ENCODE measurements around the gene SLC5A1. TPM values are rescaled to one million over a fixed set of nuclear protein-coding genes. Genes with fewer than 3 reads are reported as not detected.

SLC5A1 gene
- total RNA-seq, 4 donors from 2014 or later, result 0.14 to 0.59 TPM; not detected in 2

GRCh38 chr22:32021716-32022115, 21.3 kb upstream of the SLC5A1 start:
- no peak overlapping the region for H3K4me3 ChIP-seq
- no peaks in the 10 kb centered on the region for H3K27me3 ChIP-seq
- no peak for TF ChIP-seq CTCF (IDR thresholded peaks at IDR 0.05)
- TF ChIP-seq POLR2A (IDR thresholded peaks at IDR 0.05), result no peak
- no peaks in the 10 kb centered on the region for H3K4me1 ChIP-seq
- H3K9me3 ChIP-seq, result no peaks in the 10 kb centered on the region
- no peak for DNase-seq
- no peak overlapping the region for H3K27ac ChIP-seq
- no peaks in the 10 kb centered on the region for H3K36me3 ChIP-seq
- intact Hi-C loops (cut with DNase I; ENCODE audit: low total_unique reads), result no loop called here

GRCh38 chr22:32023251-32023827, 19.7 kb upstream of the SLC5A1 start:
- no peaks in the 10 kb centered on the region for H3K27me3 ChIP-seq
- no peak for TF ChIP-seq CTCF (IDR thresholded peaks at IDR 0.05)
- no peak for TF ChIP-seq POLR2A (IDR thresholded peaks at IDR 0.05)
- no peak for DNase-seq
- no peaks in the 10 kb centered on the region for H3K4me1 ChIP-seq
- intact Hi-C loops (cut with DNase I; ENCODE audit: low total_unique reads), result no loop called here
- H3K27ac ChIP-seq, result no peak overlapping the region
- H3K9me3 ChIP-seq, result no peaks in the 10 kb centered on the region
- H3K4me3 ChIP-seq, result no peak overlapping the region
- H3K36me3 ChIP-seq, result no peaks in the 10 kb centered on the region

GRCh38 chr22:32024796-32025195, 18.3 kb upstream of the SLC5A1 start:
- Histone ChIP-seq H3K4me1 (no peaks in the 10 kb centered on the region), H3K27ac (no peak overlapping the region), H3K36me3 (no peaks in the 10 kb centered on the region), H3K9me3 (no peaks in the 10 kb centered on the region), H3K27me3 (no peaks in the 10 kb centered on the region), H3K4me3 (no peak overlapping the region)
- no peak for DNase-seq
- intact Hi-C loops (cut with DNase I; ENCODE audit: low total_unique reads), result no loop called here
- TF ChIP-seq CTCF (IDR thresholded peaks at IDR 0.05), result no peak
- TF ChIP-seq POLR2A (IDR thresholded peaks at IDR 0.05), result no peak

GRCh38 chr22:32030518-32031247, 12.4 kb upstream of the SLC5A1 start:
- Histone ChIP-seq H3K4me1 (no peaks in the 10 kb centered on the region), H3K4me3 (no peak overlapping the region), H3K36me3 (no peaks in the 10 kb centered on the region), H3K27ac (no peak overlapping the region), H3K27me3 (no peaks in the 10 kb centered on the region), H3K9me3 (no peaks in the 10 kb centered on the region)
- TF ChIP-seq POLR2A (IDR thresholded peaks at IDR 0.05) (no peak), CTCF (IDR thresholded peaks at IDR 0.05) (no peak)
- no peak for DNase-seq
- intact Hi-C loops (cut with DNase I; ENCODE audit: low total_unique reads), result no loop called here

GRCh38 chr22:32031466-32031865, 11.6 kb upstream of the SLC5A1 start:
- TF ChIP-seq POLR2A (IDR thresholded peaks at IDR 0.05) (no peak), CTCF (IDR thresholded peaks at IDR 0.05) (no peak)
- Histone ChIP-seq H3K9me3 (no peaks in the 10 kb centered on the region), H3K4me3 (no peak overlapping the region), H3K27ac (no peak overlapping the region), H3K27me3 (no peaks in the 10 kb centered on the region), H3K36me3 (no peaks in the 10 kb centered on the region), H3K4me1 (no peaks in the 10 kb centered on the region)
- intact Hi-C loops (cut with DNase I; ENCODE audit: low total_unique reads), result no loop called here
- DNase-seq, result no peak

Data from uterus (tissue), 4 donors.